CD4-positive, alpha-beta T cell treated with Interleukin-17A for 1 hour (primary cell): Measurements from ENCODE around the gene NEURL3.
A peak's percentile ranks its signal among the peaks of the same experiment; 100 is the strongest.
"Not testable (repeated sequence)": the region's sequence is repeated elsewhere in the genome, so short reads cannot be mapped to it uniquely, and the experiment has no call there.

ENCODE experiments used
- DNase-seq: peaks from one replicate; pipeline ENCODE4 v3.0.0-alpha.2; 2020

NEURL3 gene

GRCh38 chr2:96506016-96506906 is 1.1 kb upstream of the NEURL3 start:
- DNase-seq = no peak

- DNase-seq = no peak
Measured at GRCh38 chr2:96503637-96504243, 1.4 kb downstream of the NEURL3 start.

- no peak for DNase-seq
Measured at GRCh38 chr2:96502891-96503636, 2.1 kb downstream of the NEURL3 start.

- DNase-seq = no peak
Measured at GRCh38 chr2:96501886-96502810, 3.0 kb downstream of the NEURL3 start.

GRCh38 chr2:96501471-96501874 is 3.7 kb downstream of the NEURL3 start:
- peak; percentile 41 for DNase-seq

- no peak for DNase-seq
Measured at GRCh38 chr2:96500385-96501066, 4.6 kb downstream of the NEURL3 start.

GRCh38 chr2:96499061-96499960 is 5.8 kb downstream of the NEURL3 start:
- no peak for DNase-seq

GRCh38 chr2:96498611-96499010 is 6.5 kb downstream of the NEURL3 start:
- DNase-seq = not testable (repeated sequence)

- no peak for DNase-seq
Measured at GRCh38 chr2:96498021-96498431, 7.1 kb downstream of the NEURL3 start.

GRCh38 chr2:96495982-96496629 is 9.1 kb downstream of the NEURL3 start:
- no peak for DNase-seq

GRCh38 chr2:96494188-96494587 is 11.0 kb downstream of the NEURL3 start:
- DNase-seq = no peak

- no peak for DNase-seq
Measured at GRCh38 chr2:96493072-96493471, 12.1 kb downstream of the NEURL3 start.

- no peak for DNase-seq
Measured at GRCh38 chr2:96491860-96492497, 13.2 kb downstream of the NEURL3 start.

- DNase-seq = no peak
Measured at GRCh38 chr2:96489663-96490062, 15.5 kb downstream of the NEURL3 start.

GRCh38 chr2:96489261-96489660 is 15.9 kb downstream of the NEURL3 start:
- DNase-seq = no peak

GRCh38 chr2:96486696-96487095 is 18.5 kb downstream of the NEURL3 start:
- DNase-seq = no peak

- DNase-seq = peak; percentile 85
Measured at GRCh38 chr2:96485751-96486651, 19.2 kb downstream of the NEURL3 start.

GRCh38 chr2:96485350-96485749 is 19.8 kb downstream of the NEURL3 start:
- DNase-seq = no peak

GRCh38 chr2:96484091-96484490 is 21.1 kb downstream of the NEURL3 start:
- DNase-seq = no peak
